Stimulated activated CD4-positive, alpha-beta T cell treated with anti-CD3 and anti-CD28 coated beads, Interleukin-15, amount 100 ng/mL, for 1 hour (primary cell): Measurements from ENCODE around the gene EXOC6.

Experiments
- DNase-seq, 2 donors: peaks; one replicate each; pipeline ENCODE4 v3.0.0-alpha.2; 2020; ENCODE audit warnings: low read depth in 1 of 2, low spot score in 1 of 2

EXOC6 gene

DNA sequence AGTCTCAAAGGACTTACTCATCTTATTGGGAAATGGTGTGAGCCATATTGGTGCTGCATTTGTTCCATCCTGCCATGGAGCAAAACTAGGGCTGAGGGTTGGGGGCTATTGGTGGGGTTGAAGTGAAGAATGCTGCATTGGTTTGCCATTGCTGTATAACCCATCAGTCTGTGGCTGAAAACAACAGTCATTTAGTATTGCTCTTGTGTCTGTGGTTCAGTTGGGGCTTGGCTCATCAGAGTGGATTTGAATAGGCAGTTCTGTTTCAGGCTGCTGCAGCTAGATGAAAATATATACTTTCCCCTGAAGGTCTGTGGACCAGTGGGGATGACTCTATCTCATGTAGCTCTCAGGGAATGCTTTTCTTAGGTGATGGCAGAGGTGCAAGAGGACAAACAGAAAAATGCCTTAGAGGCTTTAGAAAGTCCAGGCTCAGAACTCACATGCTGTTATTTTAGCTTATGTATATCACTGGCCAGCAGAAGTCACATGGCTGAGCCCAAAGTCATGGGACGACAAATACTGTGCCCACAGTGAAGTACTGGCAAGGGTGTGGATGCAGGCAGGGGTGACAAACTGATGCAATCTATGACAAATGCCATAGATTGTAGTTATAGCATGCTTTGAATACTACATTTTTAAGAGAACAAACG lies 15.2 kb upstream of the EXOC6 start:
- no peak for DNase-seq

DNA sequence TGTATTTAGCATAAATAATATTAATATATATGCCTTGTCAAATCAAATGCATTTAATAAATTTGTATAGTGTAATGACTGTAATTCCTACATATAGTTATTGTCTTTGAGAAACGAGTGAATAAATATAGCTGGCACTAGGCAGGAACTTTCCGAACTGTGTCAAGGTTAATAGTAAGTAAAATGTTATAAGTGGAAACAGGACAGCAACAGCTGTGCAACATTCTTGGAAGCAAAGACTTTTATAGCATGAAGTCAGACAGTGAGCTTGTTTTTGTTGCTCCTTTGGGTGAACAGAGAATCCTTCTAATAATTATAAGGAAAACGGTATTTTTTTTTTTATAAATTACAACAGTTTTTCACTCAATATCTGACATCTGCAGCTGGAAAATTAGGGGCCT lies 14.0 kb upstream of the EXOC6 start:
- no peak for DNase-seq

DNA sequence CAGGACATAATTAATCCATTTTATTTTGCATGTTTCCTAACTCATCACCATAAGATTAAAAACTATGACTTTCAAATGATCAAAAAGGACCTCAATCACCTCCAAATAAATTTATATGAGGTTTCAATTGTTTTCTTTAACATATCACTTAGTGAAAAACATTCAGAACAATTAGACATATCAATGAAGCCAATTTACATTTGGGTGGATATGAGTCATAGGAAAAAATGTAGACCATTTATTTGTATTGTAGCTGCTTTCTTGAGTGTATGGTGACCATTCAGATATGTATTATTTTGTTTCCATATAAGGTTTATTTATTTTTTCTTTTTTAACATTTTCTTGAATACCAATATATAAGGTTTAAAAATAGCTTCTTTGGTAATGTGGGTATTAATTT lies 13.3 kb upstream of the EXOC6 start:
- no peak for DNase-seq

DNA sequence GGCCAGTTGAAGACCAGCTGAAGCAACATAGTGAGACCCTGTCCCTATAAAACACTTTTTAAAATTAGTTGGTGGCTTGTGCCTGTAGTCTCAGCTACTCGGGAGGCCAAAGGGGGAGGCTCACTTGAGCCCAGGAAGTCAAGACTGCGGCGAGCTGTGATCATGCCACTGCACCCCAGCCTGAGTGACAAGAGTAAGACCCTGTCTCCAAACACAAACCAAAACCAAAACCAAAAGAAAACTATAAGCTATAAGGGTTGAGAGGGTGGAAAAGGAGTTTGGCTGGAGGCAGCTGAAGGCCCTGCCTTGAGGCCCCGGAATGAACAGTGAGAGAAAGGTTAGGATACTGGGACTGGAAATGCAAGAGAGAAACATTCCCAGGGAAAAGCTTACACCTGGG lies 10.9 kb upstream of the EXOC6 start:
- DNase-seq: no peak

DNA sequence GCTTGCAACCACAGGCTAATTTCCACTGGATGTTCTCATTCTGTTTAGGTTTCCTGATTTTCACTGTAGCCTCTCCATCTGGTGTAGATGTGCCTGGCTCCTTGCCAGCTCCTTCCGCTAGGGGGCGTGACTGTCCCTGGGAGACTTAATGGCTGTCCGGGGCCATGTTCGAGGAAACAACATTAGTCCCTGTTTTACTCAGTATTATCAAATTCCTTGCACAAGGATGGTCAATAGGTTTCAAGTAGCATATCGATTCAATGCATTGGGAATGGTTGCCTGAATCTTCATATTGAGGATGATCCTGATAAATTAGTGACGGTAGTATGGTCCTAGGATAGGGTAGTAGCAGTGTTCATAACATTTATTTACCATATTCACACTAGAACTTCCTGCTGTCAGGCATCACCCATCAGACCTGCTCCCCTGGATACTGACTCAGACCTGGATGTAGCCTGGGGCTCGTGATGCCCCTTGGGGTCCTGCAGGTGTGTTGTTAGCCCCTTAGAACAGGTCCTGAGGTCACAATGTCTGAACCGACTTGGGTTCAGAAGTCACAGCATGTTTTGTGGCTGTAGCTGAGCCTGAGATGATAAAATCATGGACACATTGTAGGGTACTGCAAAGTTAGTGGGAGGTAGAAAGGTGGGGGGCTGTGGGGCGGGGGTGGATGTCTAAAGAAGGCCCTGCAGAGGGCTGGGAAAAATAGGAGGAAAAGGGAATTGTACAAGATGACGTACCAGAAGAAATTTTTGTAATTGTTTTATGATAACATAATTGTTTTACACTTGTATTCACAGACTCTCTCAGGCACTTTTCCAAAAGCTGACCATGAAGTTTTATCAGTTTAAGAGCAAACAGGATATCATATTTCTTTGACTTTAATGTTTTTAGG lies 8.9 kb upstream of the EXOC6 start:
- peak in 1 of 2 donors; percentile 31 for DNase-seq

DNA sequence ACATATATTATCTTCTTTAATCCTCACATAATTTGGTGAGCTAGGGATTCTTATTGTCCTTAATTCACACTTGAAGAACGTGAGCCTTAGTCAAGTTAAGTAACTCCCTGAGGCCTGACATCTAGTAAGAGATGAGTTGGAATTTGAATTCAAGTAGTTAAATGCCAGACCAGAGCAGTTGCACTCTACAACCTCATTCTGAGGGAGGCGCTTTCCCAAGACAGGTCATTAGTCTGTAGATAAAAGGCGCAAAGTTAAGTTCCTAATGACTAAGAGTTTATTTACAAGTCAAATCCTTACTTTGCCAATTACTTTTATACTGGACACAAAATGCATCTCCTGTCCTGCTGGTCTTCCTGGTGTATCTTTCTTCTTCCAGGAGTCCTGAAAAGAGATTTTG lies 3.6 kb upstream of the EXOC6 start:
- DNase-seq: no peak

DNA sequence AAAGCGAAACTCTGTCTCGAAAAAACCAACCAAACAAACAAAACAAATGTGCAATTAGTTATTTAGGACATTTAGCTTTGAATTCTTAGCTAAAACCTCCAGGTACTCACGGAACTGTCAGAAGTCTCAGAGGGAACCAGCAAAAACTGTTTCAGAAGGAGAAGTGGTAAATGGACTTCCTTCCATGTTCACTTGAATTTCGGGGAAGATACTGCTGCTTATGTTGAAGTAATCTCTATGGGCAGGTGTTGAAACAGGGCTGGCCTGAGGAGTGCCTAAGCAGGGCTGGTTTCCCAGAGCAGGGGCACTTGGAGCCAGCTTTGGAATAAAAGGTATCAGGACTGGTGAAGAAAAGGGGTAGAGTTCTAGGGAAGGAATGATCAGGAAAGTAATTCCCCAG lies 2.4 kb upstream of the EXOC6 start:
- DNase-seq: no peak

DNA sequence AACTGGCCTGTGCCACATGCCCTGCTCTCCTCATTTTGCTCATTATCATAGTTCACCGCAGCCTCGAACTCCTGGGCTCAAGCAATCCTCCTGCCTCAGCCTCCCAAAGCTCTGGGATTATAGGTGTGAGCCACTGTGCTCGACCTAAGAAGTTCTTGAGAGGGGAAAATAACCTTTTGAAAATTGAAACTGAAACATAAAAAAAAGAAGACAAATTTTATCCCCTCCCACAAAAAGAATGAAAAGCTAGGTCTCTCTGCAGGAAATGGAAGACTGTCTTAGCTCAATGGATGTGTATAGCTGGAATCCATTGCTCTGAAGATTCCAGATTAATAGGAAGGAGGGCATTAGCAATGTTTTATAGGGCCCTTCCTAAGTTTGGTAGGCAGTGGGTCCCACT lies 2.0 kb upstream of the EXOC6 start:
- DNase-seq: no peak

DNA sequence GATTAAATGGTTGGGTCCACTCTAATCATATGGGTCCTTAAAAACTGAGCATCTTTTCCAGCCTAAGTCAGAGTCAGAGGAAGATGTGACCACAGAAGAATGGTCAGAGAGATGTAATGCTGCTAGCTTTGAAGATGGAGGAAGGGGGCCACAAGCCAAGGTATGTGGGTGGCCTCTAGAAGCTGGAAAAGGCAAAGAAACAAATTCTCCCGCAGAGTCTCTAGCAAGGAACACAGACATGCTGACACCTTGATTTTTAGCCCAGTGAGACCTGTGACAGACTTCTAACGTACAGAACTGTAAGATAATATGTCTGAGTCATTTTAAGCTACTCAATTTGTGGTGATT lies 1.5 kb upstream of the EXOC6 start:
- DNase-seq: no peak

DNA sequence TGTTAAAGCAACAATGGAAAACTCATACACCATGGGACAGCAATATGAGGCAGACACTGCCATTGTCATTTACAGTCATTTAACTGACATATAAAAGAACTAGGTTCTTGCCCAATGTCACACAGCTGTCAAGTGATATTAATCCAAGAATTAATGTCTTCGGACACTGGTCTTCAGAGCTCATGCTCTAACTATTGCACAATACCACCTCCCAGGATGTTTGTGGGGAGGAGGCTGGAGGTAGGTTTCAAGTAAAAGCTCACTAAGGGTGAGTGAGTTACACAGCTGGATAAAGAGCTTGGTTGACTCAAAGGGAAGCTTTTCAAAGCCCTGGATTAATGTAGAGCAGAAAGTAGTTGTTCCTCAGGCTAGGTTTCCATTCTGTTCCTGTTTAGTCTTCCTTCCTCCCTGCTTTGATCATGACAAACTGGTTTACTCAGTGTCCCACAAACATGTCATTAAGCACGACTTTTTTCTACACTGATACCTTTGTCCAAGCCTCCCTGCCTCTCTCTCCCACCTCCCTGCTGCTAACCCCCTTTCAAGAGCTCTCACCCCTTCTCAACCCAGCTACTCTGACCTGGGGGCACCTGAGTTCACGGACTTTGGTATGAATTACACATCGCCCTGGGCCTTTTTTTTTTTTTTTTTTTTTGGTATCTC lies 987 bp upstream of the EXOC6 start:
- no peak for DNase-seq

DNA sequence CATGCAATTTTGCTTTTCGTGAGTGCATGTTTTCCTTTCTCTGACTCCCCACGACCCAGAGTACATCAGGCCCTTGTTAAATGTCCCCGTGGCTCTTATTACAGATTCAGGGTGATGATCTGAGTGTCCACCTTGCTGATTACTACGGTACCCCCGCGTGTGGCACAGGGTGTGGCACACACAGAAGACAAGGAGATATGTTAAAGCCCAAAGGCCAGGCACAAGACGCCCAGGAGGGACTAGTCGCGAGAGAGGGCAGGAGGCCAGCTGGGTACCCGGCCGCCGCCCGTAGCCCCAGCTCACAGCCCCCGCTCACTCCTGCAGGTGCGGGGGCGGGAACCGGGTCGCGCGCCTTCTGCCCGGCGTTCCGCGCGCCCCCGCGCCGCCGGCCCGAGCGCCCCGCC lies 281 bp upstream of the EXOC6 start:
- DNase-seq: no peak

DNA sequence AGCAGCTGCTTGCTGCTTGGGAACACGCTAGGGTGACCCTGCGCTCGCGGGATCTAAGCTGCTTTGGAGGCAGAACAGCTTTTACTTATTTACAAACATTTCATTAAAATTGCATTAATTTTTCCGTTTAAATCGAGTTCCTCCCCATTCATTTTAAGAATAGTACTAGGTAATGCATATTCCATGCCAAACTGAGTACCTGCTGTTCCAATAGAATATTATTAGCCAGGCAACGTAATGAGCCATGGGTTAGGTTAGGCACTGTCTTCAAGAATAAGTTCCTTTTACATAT lies 860 bp downstream of the EXOC6 start:
- no peak for DNase-seq

DNA sequence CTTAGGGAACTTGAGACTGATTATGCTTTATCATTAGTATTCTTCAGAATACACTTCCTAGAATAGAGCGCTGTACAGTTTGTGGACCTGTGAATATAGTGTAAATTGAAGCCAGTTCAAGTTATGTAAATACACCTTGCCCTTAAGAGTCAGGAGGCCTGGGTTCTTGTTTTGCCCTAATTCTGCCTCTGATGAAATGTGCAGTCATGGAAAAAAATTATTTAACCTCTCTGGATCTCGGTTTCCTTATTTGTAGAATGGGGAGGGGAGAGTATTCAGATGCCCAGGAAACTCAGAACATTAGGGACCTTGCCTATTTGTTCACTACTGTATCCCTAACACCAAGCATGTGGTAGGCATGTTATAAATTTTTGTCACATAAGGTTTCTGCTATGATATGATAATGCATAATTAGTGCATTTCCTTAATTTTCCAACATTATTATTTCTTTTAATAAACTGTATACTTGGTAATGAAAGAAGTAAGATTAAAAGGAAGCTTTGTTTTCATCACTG lies 1.3 kb downstream of the EXOC6 start:
- DNase-seq: no peak

DNA sequence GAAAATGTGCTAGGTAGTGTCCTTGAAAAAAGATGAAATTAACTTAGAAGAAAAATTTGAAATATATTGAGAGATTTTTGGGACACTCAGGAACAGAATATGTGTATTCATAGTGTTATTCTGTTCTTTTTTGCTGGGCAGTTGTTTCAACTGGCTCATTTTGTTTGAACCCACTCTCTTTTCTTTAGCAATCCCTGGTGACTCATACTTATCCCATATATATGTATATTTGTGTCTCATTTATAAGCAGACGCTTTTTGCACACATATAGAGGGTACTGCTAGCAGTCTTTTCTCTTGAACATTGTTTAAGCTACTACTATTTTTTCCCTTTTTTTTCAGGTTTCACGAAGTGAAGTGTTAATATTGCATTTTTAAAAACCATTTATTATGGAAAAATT lies 1.9 kb downstream of the EXOC6 start:
- DNase-seq: no peak

DNA sequence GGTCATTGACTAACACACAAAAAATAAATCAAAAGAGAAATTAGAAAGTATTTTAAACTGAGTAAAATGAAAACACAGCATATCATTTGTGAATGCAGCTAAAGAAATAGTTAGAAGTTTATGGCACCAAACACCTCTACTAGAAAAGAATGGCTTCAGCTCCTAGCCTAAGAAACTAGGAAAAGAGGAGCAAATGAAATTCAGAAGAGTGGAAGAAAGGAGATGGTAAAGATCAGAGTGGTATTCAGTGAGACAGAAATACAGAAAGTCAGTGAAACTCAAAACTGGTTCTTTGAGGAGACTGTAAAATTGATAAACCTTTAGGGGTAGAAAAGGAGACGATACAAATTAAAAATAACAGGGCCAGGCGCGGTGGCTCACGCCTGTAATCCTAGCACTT lies 2.7 kb downstream of the EXOC6 start:
- DNase-seq: no peak

DNA sequence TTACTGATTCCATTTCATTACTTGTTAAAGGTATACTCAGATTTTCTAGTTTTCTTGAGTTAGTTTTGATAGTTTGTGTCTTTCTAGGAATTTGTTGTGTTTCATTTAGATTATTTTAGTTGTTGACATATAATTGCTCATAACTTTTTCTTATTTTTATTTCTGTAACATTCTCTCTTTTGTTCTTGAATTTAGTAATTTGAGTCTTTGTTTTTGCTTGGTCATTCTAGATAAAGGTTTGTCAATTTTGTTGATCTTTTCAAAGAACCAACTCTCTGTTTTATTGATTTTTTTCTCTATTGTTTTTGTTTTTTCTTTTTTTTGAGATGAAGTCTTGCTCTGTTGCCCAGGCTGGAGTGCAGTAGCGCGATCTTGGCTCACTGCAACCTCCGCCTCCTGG lies 7.2 kb downstream of the EXOC6 start:
- DNase-seq: no peak

DNA sequence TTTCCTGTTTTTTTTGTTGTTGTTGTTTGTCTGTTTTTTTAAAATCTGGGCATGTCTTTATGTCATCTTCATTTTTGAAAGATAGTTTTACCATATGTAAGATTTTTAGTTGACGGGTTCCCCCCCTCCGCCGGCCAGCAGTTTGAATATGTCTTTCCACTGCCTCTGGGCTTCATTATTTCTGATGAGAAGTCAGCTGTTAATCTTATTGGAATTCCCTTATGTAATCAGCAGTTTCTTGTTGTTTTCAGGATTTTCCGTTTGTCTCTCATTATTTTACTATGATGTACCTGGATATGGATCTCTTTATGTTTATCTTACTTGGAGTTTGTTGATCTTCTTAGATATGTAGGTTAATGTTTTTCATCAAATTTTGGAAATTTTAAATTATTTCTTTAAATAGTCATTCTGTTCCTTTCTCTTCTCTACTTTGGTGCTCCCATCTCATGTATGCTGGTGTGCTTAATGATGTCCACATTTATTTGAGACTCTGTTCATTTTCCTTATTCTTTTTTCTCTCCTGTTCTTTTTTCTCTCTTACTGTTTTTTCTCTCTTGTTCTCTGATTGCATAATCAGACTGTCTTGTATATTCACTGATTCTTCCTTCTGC lies 9.7 kb downstream of the EXOC6 start:
- no peak for DNase-seq

DNA sequence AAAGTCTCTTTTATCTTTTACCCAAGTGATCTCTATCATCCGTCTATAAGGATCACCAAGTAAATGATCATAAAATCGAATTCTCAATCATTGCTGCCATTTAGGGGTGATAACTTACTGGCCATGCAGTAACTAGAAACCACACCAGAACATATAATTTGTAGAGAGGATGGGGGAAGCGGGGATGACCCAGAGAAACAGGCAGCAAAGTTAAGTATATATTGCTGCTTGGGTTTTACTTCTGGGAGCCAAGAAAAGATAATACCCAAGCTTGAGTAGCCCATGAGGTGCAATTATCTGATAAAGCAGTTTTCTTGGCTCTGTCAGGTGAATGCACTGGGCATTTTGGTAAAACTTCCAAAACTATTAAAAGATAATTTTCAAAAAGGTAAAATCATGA lies 18.9 kb downstream of the EXOC6 start:
- DNase-seq: no peak

DNA sequence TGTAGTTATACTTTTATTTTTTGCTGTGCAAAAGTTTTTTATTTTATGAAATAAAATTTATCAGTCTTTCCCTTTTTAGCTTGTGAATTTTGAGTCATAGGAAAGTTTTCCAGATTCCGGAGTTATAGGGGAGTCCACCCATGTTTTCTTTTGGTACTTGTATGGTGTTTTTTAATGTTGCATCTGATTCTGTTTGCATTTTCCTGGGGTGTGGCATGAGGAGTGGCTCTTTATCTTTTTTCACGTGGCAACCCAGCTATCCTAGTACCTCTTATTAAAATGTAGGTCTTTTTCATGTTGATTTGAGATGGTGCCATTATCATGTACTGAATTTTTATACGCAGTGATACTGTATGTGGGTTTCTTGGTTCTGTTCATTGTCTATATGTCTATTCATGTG lies 19.7 kb downstream of the EXOC6 start:
- DNase-seq: no peak

DNA sequence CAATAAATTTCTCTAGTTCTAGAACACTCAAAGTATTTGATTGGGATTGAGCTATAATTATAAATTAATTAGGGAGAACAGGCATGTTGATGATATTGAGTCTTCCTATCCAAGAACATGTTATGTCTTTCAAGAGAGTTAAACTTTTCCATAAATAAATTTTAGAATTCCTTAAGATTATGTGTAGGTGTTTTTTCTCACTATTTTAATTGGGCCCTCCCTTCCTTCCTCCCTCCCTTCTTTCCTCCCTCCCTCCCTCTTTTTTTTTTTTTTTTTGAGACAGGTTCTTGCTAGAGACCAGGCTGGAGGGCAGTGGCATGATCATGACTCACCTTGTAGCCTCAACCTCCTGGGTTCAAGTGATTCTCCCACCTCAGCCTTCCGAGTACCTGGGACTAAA lies 20.2 kb downstream of the EXOC6 start:
- DNase-seq: no peak

DNA sequence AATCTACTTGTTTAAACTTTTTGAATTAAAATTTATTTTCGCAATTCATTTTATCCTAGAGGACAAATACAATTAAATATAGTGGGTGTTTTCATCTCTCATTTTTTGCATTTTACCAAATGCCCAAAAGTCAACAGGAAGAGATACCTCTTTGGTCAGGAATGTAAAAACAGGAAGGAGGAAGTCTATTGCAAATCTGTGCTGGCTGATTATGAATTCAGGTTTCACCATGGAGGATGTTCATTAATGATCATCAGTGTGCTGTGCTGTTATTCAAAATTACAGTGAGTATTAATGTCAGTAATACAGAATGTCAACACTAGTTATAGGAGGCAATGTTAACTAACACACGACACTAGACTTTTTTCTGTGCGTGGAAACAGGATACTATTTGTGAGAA lies 24.7 kb downstream of the EXOC6 start:
- DNase-seq: no peak

DNA sequence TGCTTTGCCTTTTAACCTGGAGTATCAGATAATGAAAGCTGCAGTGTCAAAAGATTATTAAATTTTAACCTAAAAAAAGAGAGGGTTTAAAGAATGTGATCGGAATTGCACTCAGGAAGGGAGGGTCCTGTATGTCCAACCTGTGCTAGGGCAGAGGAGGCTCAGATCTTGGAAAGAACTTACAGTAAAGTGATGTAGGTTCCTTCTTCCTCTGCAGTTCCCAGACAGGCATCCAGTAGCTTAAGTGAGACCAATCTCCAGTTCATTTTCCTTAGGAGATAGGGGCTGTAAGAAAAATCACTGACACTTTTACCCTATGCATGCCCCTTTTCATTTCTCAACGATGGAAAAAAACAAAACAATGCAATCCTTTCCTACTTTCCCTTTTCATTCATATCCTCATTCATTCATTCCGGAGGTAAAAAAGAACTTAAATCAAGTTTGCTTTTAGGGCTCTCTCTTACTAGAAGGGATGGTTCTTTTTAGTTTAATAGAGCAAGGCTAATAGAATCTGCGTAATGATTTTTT lies 28.3 kb downstream of the EXOC6 start:
- DNase-seq: no peak
